Prostate gland (tissue), 2 donors: Measurements from ENCODE around the gene PKN2. TPM values are rescaled to one million over a fixed set of nuclear protein-coding genes. Genes with fewer than 3 reads are reported as not detected.

ENCODE experiments used
- DNase-seq: peaks from one replicate; pipeline ENCODE4 v3.0.0-alpha.2; 2019; ENCODE audit warnings: low spot score
- H3K27ac ChIP-seq, 2 donors: fragments of 200-600 bp; sonication (generic); 2 replicates each; pipeline ENCODE4 v1.5.1; 2017 to 2019
- H3K27me3 ChIP-seq: fragments of 200-600 bp; sonication (generic); replicated peaks from 2 replicates; pipeline ENCODE4 v1.5.1; 2019; ENCODE audit not compliant: insufficient read depth
- H3K36me3 ChIP-seq, 2 donors: fragments of 200-600 bp; sonication (generic); 1 replicate in 1 of 2; 2 replicates in 1 of 2; pipeline versions ENCODE4 v1.5.1 to v1.8.1; 2017 to 2019
- H3K4me1 ChIP-seq: fragments of 200-600 bp; sonication (generic); replicated peaks from 2 replicates; pipeline ENCODE4 v1.5.1; 2019
- H3K4me3 ChIP-seq, 2 donors: fragments of 200-600 bp; sonication (generic); 2 replicates each; pipeline ENCODE4 v1.5.1; 2017 to 2019
- H3K9me3 ChIP-seq: fragments of 200-600 bp; sonication (generic); 2 replicates; pipeline ENCODE4 v1.5.1; 2017
- CTCF ChIP-seq, 4 experiments: fragments of 200-600 bp in 2 of 4; fragments of 450-650 bp in 2 of 4; sonication (generic) in 2 of 4; IDR thresholded peaks; 1 replicate in 3 of 4; 2 replicates in 1 of 4; pipeline ENCODE4 v1.5.1; 2016 to 2019; ENCODE audit warnings: antibody characterized with exemption in 4 of 4, mild to moderate bottlenecking in 2 of 4, moderate library complexity in 2 of 4
- POLR2A ChIP-seq: fragments of 450-650 bp; IDR thresholded peaks from one replicate; pipeline ENCODE4 v1.6.1; 2016; ENCODE audit warnings: antibody characterized with exemption, mild to moderate bottlenecking
- POLR2AphosphoS5 ChIP-seq: sonication (generic); formaldehyde crosslinking; IDR thresholded peaks from one replicate; pipeline ENCODE4 v1.6.1; 2017; ENCODE audit warnings: antibody characterized with exemption
- WGBS: methylation state at CpG from one replicate; pipeline ENCODE4 v1.1.5; 2018; 5-methylcytosine and 5-hydroxymethylcytosine counted together
- intact Hi-C: fragments of 100-400 bp; cut with DNase I; formaldehyde crosslinking; loops from one replicate; pipeline ENCODE4 v1.14.2; 2022
- total RNA-seq, 2 donors: library from RNA; depleted of rRNA; stranded (reverse); fragments of >200 nt; gene quantifications; one replicate each; pipeline ENCODE4 v1.1.0, GENCODE V29; 2016

Gene PKN2
- total RNA-seq, 2 donors from 2014 or later: 35.2 to 36.2 TPM

GRCh38 chr1:88684482-88685258 lies 597 bp downstream of the PKN2 start:
- no peaks in the 10 kb centered on the region for H3K9me3 ChIP-seq
- no peaks in the 10 kb centered on the region for H3K36me3 ChIP-seq
- no peaks in the 10 kb centered on the region for H3K27me3 ChIP-seq
- intact Hi-C loops: loop anchor here (5.0 kb wide), 1 partner anchor 208 kb away; the partner anchor contains the start of gene GTF2B
- H3K27ac ChIP-seq: peak overlapping the region; percentile 88 to 90
- peak overlapping the region; percentile 85 to 88 for H3K4me3 ChIP-seq
- no peaks in the 10 kb centered on the region for H3K4me1 ChIP-seq
- 1% methylated on average over 39 of the region's 58 CpGs for WGBS
- DNase-seq: peak; percentile 57
- TF ChIP-seq POLR2A (peak; percentile 23), CTCF (IDR thresholded peaks at IDR 0.05) (no peak), POLR2AphosphoS5 (no peak)

- no peak for TF ChIP-seq CTCF (IDR thresholded peaks at IDR 0.05)
- TF ChIP-seq POLR2AphosphoS5: no peak
- no peak for TF ChIP-seq POLR2A
- WGBS: under 1% methylated on average over 7 of the region's 7 CpGs
- peak overlapping the region; percentile 85 to 88 for H3K4me3 ChIP-seq
- no peaks in the 10 kb centered on the region for H3K36me3 ChIP-seq
- H3K27me3 ChIP-seq: no peaks in the 10 kb centered on the region
- H3K9me3 ChIP-seq: no peaks in the 10 kb centered on the region
- H3K4me1 ChIP-seq: no peaks in the 10 kb centered on the region
- no peak for DNase-seq
- intact Hi-C loops: loop anchor here (5.0 kb wide), 1 partner anchor 207 kb away; the partner anchor contains the start of gene GTF2B
- peak overlapping the region; percentile 88 to 90 for H3K27ac ChIP-seq
Observed at GRCh38 chr1:88685259-88685620, 1.2 kb downstream of the PKN2 start.

GRCh38 chr1:88691540-88691939 lies 7.5 kb downstream of the PKN2 start:
- H3K4me1 ChIP-seq: no peaks in the 10 kb centered on the region
- H3K27ac ChIP-seq: no peak overlapping the region
- H3K27me3 ChIP-seq: no peaks in the 10 kb centered on the region
- WGBS: 81% methylated on average over 3 of the region's 3 CpGs
- H3K9me3 ChIP-seq: no peaks in the 10 kb centered on the region
- no peaks in the 10 kb centered on the region for H3K36me3 ChIP-seq
- no peak overlapping the region for H3K4me3 ChIP-seq
- TF ChIP-seq CTCF (IDR thresholded peaks at IDR 0.05) (no peak), POLR2A (no peak), POLR2AphosphoS5 (no peak)
- intact Hi-C loops: no loop called here
- DNase-seq: no peak

- Histone ChIP-seq H3K9me3 (no peaks in the 10 kb centered on the region), H3K27me3 (no peaks in the 10 kb centered on the region), H3K36me3 (no peaks in the 10 kb centered on the region), H3K27ac (no peak overlapping the region), H3K4me1 (no peaks in the 10 kb centered on the region), H3K4me3 (no peak overlapping the region)
- intact Hi-C loops: no loop called here
- DNase-seq: no peak
- no peak for TF ChIP-seq POLR2AphosphoS5
- no peak for TF ChIP-seq CTCF (IDR thresholded peaks at IDR 0.05)
- no peak for TF ChIP-seq POLR2A
- WGBS: 87% methylated on average over 3 of the region's 3 CpGs
Observed at GRCh38 chr1:88695781-88696180, 11.7 kb downstream of the PKN2 start.

GRCh38 chr1:88697503-88697902 lies 13.4 kb downstream of the PKN2 start:
- TF ChIP-seq CTCF (IDR thresholded peaks at IDR 0.05) (no peak), POLR2AphosphoS5 (no peak), POLR2A (no peak)
- no peak for DNase-seq
- Histone ChIP-seq H3K4me1 (no peaks in the 10 kb centered on the region), H3K36me3 (no peaks in the 10 kb centered on the region), H3K27ac (no peak overlapping the region), H3K9me3 (no peaks in the 10 kb centered on the region), H3K27me3 (no peaks in the 10 kb centered on the region), H3K4me3 (no peak overlapping the region)
- intact Hi-C loops: no loop called here
